Mononuclear cell (primary cell): ENCODE measurements around the gene ACCS. TPM values are rescaled to one million over a fixed set of nuclear protein-coding genes. Genes with fewer than 3 reads are reported as not detected.
A peak's percentile ranks its signal among the peaks of the same experiment; 100 is the strongest.

ENCODE experiments used
- H3K27me3 ChIP-seq: 2 replicates; pipeline ENCODE4 v1.6.0; 2011; ENCODE audit warnings: low read length, control low read depth; ENCODE audit not compliant: insufficient read depth
- H3K4me1 ChIP-seq: 2 replicates; pipeline ENCODE4 v1.5.1; 2011; ENCODE audit warnings: mild to moderate bottlenecking, low read length, control low read depth; ENCODE audit not compliant: insufficient read depth
- H3K4me3 ChIP-seq: 2 replicates; pipeline ENCODE4 v1.5.1; 2011; ENCODE audit warnings: mild to moderate bottlenecking, low read length, moderate library complexity
- H3K9me3 ChIP-seq: 2 replicates; pipeline ENCODE4 v1.5.1; 2011; ENCODE audit warnings: low read depth, mild to moderate bottlenecking, control low read depth, low read length
- total RNA-seq: library from RNA; depleted of rRNA; stranded (reverse); fragments of >200 nt; gene quantifications from one replicate; pipeline ENCODE4 v1.2.3, GENCODE V29; 2012

Gene ACCS
- total RNA-seq, 1 donor: 4.8 TPM

GRCh38 chr11:44066732-44067141 lies 667 bp downstream of the ACCS start:
- peak overlapping the region; percentile 70 for H3K4me3 ChIP-seq
- H3K27me3 ChIP-seq: no peaks in the 10 kb centered on the region
- no peaks in the 10 kb centered on the region for H3K9me3 ChIP-seq
- peaks cover 14% of the 10 kb centered on the region for H3K4me1 ChIP-seq

DNA sequence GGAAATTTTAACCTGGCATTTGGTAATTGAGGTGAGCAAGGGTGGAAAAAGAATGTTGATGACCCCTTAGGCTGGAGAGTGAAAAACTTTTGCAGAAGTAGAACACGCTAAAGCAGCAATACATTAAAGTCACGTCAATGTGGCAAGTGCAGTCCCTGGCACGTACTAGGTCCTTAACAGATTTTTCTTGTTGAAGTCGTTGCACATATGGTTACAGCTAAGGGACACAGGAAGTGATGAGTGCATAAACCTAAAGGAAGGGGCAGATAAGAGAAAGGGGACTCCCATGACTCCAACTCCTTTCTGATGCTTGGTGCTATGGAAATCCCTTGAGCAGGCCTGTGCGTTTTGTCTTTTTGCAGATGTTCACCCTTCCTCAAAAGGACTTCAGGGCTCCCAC lies 1.2 kb downstream of the ACCS start:
- H3K27me3 ChIP-seq: no peaks in the 10 kb centered on the region
- peaks cover 14% of the 10 kb centered on the region for H3K4me1 ChIP-seq
- H3K9me3 ChIP-seq: no peaks in the 10 kb centered on the region
- no peak overlapping the region for H3K4me3 ChIP-seq

- H3K4me1 ChIP-seq: peaks cover 14% of the 10 kb centered on the region
- H3K27me3 ChIP-seq: no peaks in the 10 kb centered on the region
- no peak overlapping the region for H3K4me3 ChIP-seq
- H3K9me3 ChIP-seq: no peaks in the 10 kb centered on the region
Observed at GRCh38 chr11:44068180-44068579, 2.1 kb downstream of the ACCS start.

DNA sequence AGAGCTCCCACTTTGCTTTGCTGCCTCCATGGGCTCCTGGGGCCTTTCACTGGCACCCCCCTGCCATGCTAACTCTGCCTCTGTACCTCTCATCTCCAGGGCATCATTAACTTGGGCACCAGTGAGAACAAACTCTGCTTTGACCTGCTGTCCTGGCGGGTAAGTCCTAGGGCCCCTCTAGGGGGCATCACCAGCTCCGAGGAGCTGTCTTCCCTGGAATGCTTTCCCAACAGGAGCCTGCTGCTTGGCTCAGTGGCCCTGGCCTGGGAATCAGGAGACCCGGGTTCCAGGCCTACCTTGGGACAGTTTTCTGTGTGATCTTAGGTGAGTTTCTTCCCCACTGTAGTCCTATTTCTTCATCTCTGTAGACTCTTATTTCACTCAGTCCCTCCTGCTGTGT lies 5.1 kb downstream of the ACCS start:
- H3K4me3 ChIP-seq: no peak overlapping the region
- no peaks in the 10 kb centered on the region for H3K9me3 ChIP-seq
- H3K4me1 ChIP-seq: peaks cover 8% of the 10 kb centered on the region
- H3K27me3 ChIP-seq: no peaks in the 10 kb centered on the region

- no peak overlapping the region for H3K4me3 ChIP-seq
- H3K27me3 ChIP-seq: no peaks in the 10 kb centered on the region
- no peaks in the 10 kb centered on the region for H3K9me3 ChIP-seq
- no peaks in the 10 kb centered on the region for H3K4me1 ChIP-seq
Observed at GRCh38 chr11:44072757-44073658, 6.9 kb downstream of the ACCS start.

- Histone ChIP-seq H3K4me1 (no peaks in the 10 kb centered on the region), H3K9me3 (no peaks in the 10 kb centered on the region), H3K27me3 (no peaks in the 10 kb centered on the region), H3K4me3 (no peak overlapping the region)
Observed at GRCh38 chr11:44078794-44079193, 12.7 kb downstream of the ACCS start.

DNA sequence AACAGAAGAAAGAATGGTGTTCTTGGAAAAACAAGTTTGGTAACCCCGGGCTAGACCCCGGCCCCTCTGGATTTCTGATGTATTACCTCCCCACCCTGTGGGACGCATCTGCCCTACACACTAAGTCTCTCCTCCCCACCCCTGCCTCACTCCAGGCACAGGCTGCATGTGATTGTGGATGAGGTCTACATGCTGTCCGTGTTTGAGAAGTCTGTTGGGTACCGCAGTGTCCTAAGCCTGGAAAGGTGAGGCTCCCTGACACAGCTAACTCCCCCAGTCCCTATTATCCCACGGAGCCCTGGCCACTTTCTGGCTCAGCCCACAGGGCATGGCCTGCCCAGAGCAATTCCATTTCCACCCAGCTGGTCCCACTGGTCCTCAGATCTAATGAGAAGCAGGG lies 13.3 kb downstream of the ACCS start:
- no peaks in the 10 kb centered on the region for H3K4me1 ChIP-seq
- H3K4me3 ChIP-seq: no peak overlapping the region
- no peaks in the 10 kb centered on the region for H3K27me3 ChIP-seq
- H3K9me3 ChIP-seq: no peaks in the 10 kb centered on the region

DNA sequence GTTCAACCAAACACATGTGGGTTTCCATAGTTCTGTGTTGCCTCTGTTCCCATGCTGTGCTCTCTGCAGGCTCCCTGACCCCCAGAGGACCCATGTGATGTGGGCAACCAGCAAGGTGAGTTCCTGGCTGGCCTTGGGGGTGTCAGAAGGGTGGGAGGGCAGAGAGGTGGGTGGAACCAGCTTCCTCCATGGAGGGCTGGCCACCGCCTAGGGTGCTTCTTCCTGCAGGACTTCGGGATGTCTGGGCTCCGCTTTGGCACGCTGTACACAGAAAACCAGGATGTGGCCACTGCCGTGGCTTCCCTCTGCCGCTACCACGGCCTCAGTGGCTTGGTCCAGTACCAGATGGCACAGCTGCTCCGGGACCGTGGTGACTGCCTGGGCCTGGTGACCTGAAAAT lies 14.9 kb downstream of the ACCS start:
- Histone ChIP-seq H3K4me1 (no peaks in the 10 kb centered on the region), H3K27me3 (no peaks in the 10 kb centered on the region), H3K4me3 (no peak overlapping the region), H3K9me3 (no peaks in the 10 kb centered on the region)

DNA sequence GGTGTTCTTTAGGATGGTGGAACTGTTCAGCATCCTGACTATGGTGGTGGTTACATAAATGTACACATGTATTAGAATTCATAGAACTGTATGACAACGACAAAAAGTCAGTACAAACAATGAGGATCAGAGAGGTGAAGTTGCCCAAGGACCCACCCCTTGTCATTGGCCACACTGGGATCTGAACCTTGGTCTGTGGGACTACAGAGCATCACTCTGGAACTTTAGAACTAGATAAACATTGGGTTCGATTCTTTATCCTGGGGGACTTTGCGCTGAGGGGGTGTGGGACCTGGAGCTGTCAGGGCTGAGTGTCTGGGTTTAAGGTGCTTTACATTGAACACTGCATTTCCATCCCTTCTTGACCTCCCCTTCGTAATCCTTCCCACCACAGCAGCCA lies 16.6 kb downstream of the ACCS start:
- Histone ChIP-seq H3K4me1 (no peaks in the 10 kb centered on the region), H3K4me3 (no peak overlapping the region), H3K9me3 (no peaks in the 10 kb centered on the region), H3K27me3 (no peaks in the 10 kb centered on the region)

GRCh38 chr11:44083433-44083832 lies 17.4 kb downstream of the ACCS start:
- Histone ChIP-seq H3K4me3 (no peak overlapping the region), H3K9me3 (no peaks in the 10 kb centered on the region), H3K27me3 (no peaks in the 10 kb centered on the region), H3K4me1 (no peaks in the 10 kb centered on the region)

- Histone ChIP-seq H3K4me1 (no peaks in the 10 kb centered on the region), H3K9me3 (no peaks in the 10 kb centered on the region), H3K4me3 (no peak overlapping the region), H3K27me3 (no peaks in the 10 kb centered on the region)
Observed at GRCh38 chr11:44083906-44084305, 17.8 kb downstream of the ACCS start.

DNA sequence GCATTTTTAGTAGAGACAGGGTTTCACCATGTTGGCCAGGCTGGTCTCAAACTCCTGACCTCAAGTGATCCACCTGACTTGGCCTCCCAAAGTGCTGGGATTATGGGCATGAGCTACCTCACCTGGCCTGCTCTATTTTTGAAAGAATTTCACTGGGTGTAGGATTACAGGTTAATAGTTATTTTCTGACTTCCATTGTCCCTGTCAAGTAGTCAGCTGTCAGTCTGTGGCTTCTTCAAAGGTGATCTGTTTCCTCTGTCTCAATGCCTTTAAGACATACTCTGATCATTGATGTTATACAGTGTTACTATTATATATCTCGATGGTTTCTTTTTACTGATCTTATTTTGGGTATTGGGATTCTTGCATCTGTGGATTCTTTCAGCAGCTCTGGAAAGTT lies 19.3 kb downstream of the ACCS start:
- no peaks in the 10 kb centered on the region for H3K27me3 ChIP-seq
- no peaks in the 10 kb centered on the region for H3K9me3 ChIP-seq
- no peak overlapping the region for H3K4me3 ChIP-seq
- no peaks in the 10 kb centered on the region for H3K4me1 ChIP-seq

- no peaks in the 10 kb centered on the region for H3K4me1 ChIP-seq
- no peak overlapping the region for H3K4me3 ChIP-seq
- H3K9me3 ChIP-seq: no peaks in the 10 kb centered on the region
- no peaks in the 10 kb centered on the region for H3K27me3 ChIP-seq
Observed at GRCh38 chr11:44088377-44088776, 22.3 kb downstream of the ACCS start.

DNA sequence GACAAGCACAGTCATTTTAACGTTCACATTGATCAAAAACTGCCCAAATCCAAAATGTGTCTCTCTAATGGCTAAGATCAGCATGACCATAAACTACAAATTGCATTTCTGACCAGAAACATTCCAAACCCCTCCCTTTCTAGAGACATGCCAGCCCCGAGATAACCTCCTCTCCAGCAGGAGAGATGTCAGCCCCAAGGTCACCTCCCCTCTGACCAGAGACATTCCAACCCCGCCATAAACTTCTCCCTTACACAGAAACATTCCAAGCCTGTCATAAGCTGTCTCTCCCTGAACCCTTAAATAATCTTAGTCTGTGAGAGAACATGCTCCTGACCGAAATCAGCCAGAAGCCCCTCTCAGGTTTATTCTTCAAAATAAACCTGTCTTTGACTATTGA lies 22.8 kb downstream of the ACCS start:
- H3K4me1 ChIP-seq: no peaks in the 10 kb centered on the region
- no peaks in the 10 kb centered on the region for H3K27me3 ChIP-seq
- H3K4me3 ChIP-seq: no peak overlapping the region
- no peaks in the 10 kb centered on the region for H3K9me3 ChIP-seq

DNA sequence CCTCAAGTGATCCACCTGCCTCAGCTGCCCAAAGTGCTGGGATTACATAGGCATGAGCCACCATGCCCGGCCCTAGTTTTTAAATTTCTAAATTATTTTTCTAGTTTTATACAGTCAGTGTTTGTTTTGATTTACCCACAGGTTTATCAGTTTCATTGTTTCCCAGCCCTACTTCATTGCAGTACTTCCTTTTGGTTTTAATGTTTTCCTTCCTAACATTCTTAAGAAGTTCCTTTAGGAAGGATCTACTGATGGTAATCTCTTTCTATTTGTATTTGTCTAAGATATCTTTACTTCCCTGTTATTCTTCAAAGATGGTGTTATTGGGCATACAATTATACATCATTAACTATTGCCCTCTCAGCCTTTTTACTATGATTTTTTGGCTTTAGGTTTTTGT lies 24.5 kb downstream of the ACCS start:
- H3K4me3 ChIP-seq: no peak overlapping the region
- no peaks in the 10 kb centered on the region for H3K27me3 ChIP-seq
- no peaks in the 10 kb centered on the region for H3K9me3 ChIP-seq
- peaks cover 5% of the 10 kb centered on the region for H3K4me1 ChIP-seq

GRCh38 chr11:44094260-44094868 lies 28.3 kb downstream of the ACCS start:
- H3K4me3 ChIP-seq: no peak overlapping the region
- no peaks in the 10 kb centered on the region for H3K9me3 ChIP-seq
- no peaks in the 10 kb centered on the region for H3K27me3 ChIP-seq
- H3K4me1 ChIP-seq: peaks cover 15% of the 10 kb centered on the region
